Neural cell (in vitro differentiated cells): ENCODE measurements around the gene RUNX1. TPM values are rescaled to one million over a fixed set of nuclear protein-coding genes. Genes with fewer than 3 reads are reported as not detected.

ENCODE experiments used
- H2AFZ ChIP-seq: fragments of 200-600, 300-800 bp; sonication (generic), shearing (Covaris generic); 2 replicates; pipeline ENCODE4 v1.6.0; 2014; ENCODE audit warnings: low read depth, mild to moderate bottlenecking, antibody characterized with exemption, low read length, moderate library complexity
- H3F3A ChIP-seq: fragments of 200-600 bp; shearing (Covaris generic); 2 replicates; pipeline ENCODE4 v1.6.1; 2016; ENCODE audit warnings: mild to moderate bottlenecking, moderate library complexity, mixed read lengths, antibody characterized with exemption, low read length; ENCODE audit not compliant: insufficient read depth, poor library complexity, severe bottlenecking
- H3K27ac ChIP-seq: fragments of 200-600, 300-800 bp; sonication (generic), shearing (Covaris generic); 2 replicates; pipeline ENCODE4 v1.5.1; 2014; ENCODE audit warnings: mild to moderate bottlenecking, low read length, moderate library complexity
- H3K27me3 ChIP-seq: fragments of 300-800, 200-600 bp; sonication (generic), shearing (Covaris generic); 2 replicates; pipeline ENCODE4 v1.6.0; 2014; ENCODE audit warnings: mild to moderate bottlenecking, low read depth, low read length, moderate library complexity; ENCODE audit not compliant: insufficient read depth
- H3K36me3 ChIP-seq: fragments of 300-800, 200-600 bp; sonication (generic), shearing (Covaris generic); 2 replicates; pipeline ENCODE4 v1.5.1; 2014; ENCODE audit warnings: mild to moderate bottlenecking, antibody characterized with exemption, low read length, moderate library complexity; ENCODE audit not compliant: insufficient read depth
- H3K4me2 ChIP-seq: fragments of 300-800, 200-600 bp; sonication (generic), shearing (Covaris generic); 2 replicates; pipeline ENCODE4 v1.6.0; 2014; ENCODE audit warnings: mild to moderate bottlenecking, low read length
- H3K4me3 ChIP-seq: fragments of 300-800, 200-600 bp; sonication (generic), shearing (Covaris generic); 2 replicates; pipeline ENCODE4 v1.5.1; 2014; ENCODE audit warnings: mild to moderate bottlenecking, low read length, moderate library complexity
- H3K79me2 ChIP-seq: fragments of 200-600 bp; shearing (Covaris generic); replicated peaks from 2 replicates; pipeline ENCODE4 v1.6.0; 2014; ENCODE audit warnings: mild to moderate bottlenecking, low read length, moderate library complexity; ENCODE audit not compliant: insufficient read depth
- H3K9ac ChIP-seq: fragments of 300-800, 200-600 bp; sonication (generic), shearing (Covaris generic); 2 replicates; pipeline ENCODE4 v1.6.1; 2016; ENCODE audit warnings: mild to moderate bottlenecking, low read length, mixed read lengths
- H3K9me2 ChIP-seq: fragments of 200-600 bp; shearing (Covaris generic); 2 replicates; pipeline ENCODE4 v1.6.1; 2016; ENCODE audit warnings: mild to moderate bottlenecking, low read length, mixed read lengths; ENCODE audit not compliant: insufficient read depth
- H3K9me3 ChIP-seq: fragments of 200-600, 300-800 bp; sonication (generic), shearing (Covaris generic); 2 replicates; pipeline ENCODE4 v1.6.1; 2016; ENCODE audit warnings: mild to moderate bottlenecking, mixed run types, low read length, moderate library complexity, mixed read lengths
- H4K20me1 ChIP-seq: fragments of 200-600 bp; shearing (Covaris generic); 2 replicates; pipeline ENCODE4 v1.6.1; 2016; ENCODE audit warnings: mild to moderate bottlenecking, mixed run types; ENCODE audit not compliant: insufficient read depth
- CTCF ChIP-seq: fragments of 450-650 bp; IDR thresholded peaks from 2 replicates; pipeline ENCODE4 v1.5.1; 2014; ENCODE audit warnings: antibody characterized with exemption, mild to moderate bottlenecking, moderate library complexity; ENCODE audit not compliant: poor library complexity, severe bottlenecking
- EP300 ChIP-seq: fragments of 450-650 bp; conservative IDR thresholded peaks from 2 replicates; pipeline ENCODE4 v1.6.1; 2014; ENCODE audit warnings: antibody characterized with exemption, mild to moderate bottlenecking, moderate library complexity; ENCODE audit not compliant: poor library complexity, severe bottlenecking
- EZH2 ChIP-seq: fragments of 200-600, 300-800 bp; shearing (Covaris generic), sonication (generic); IDR thresholded peaks from 2 replicates; pipeline ENCODE4 v1.6.1; 2014; ENCODE audit warnings: antibody characterized with exemption, low read length, borderline replicate concordance, mild to moderate bottlenecking; ENCODE audit not compliant: insufficient read depth, poor library complexity, severe bottlenecking
- MXI1 ChIP-seq: fragments of 450-650 bp; conservative IDR thresholded peaks from 2 replicates; pipeline ENCODE4 v1.6.1; 2014; ENCODE audit warnings: antibody characterized with exemption, mild to moderate bottlenecking; ENCODE audit not compliant: poor library complexity, severe bottlenecking
- POLR2AphosphoS5 ChIP-seq: IDR thresholded peaks from 2 replicates; pipeline ENCODE4 v1.6.1; 2012
- RAD21 ChIP-seq: fragments of 450-650 bp; conservative IDR thresholded peaks from 2 replicates; pipeline ENCODE4 v1.6.1; 2014; ENCODE audit warnings: antibody characterized with exemption, mild to moderate bottlenecking, moderate library complexity
- REST ChIP-seq: IDR thresholded peaks from 2 replicates; pipeline ENCODE4 v1.6.1; 2012; ENCODE audit warnings: borderline replicate concordance
- SMC3 ChIP-seq: fragments of 450-650 bp; conservative IDR thresholded peaks from 2 replicates; pipeline ENCODE4 v1.6.1; 2014; ENCODE audit warnings: antibody characterized with exemption, mild to moderate bottlenecking, moderate library complexity; ENCODE audit not compliant: poor library complexity
- TAF1 ChIP-seq: IDR thresholded peaks from 2 replicates; pipeline ENCODE4 v1.6.1; 2012; ENCODE audit warnings: low read depth
- polyA plus RNA-seq: library from polyadenylated mRNA; depleted of rRNA; stranded (reverse); fragments of >200 nt; gene quantifications from 2 replicates; pipeline ENCODE4 v1.2.3, GENCODE V29; 2014

Gene RUNX1
- polyA plus RNA-seq, 1 donor from 2014 or later: not detected

GRCh38 chr21:34880401-34880800, 168.7 kb downstream of the RUNX1 start:
- H3K79me2 ChIP-seq: no peaks in the 10 kb centered on the region
- H3K27me3 ChIP-seq: peaks cover 27% of the 10 kb centered on the region
- no peaks in the 10 kb centered on the region for H3K9me2 ChIP-seq
- no peak overlapping the region for H3K9ac ChIP-seq
- no peaks in the 10 kb centered on the region for H3K36me3 ChIP-seq
- H4K20me1 ChIP-seq: no peaks in the 10 kb centered on the region
- TF ChIP-seq TAF1 (no peak), EP300 (no peak), RAD21 (no peak), POLR2AphosphoS5 (no peak), SMC3 (no peak), MXI1 (no peak), REST (no peak), EZH2 (no peak), CTCF (no peak)
- no peak overlapping the region for H2AFZ ChIP-seq
- H3F3A ChIP-seq: no peaks in the 10 kb centered on the region
- no peak overlapping the region for H3K4me2 ChIP-seq
- H3K4me3 ChIP-seq: no peak overlapping the region
- no peak overlapping the region for H3K27ac ChIP-seq
- H3K9me3 ChIP-seq: no peaks in the 10 kb centered on the region

GRCh38 chr21:34878940-34879339, 170.2 kb downstream of the RUNX1 start:
- Histone ChIP-seq H3K4me3 (no peak overlapping the region), H3K79me2 (no peaks in the 10 kb centered on the region)

More at GRCh38 chr21:34878940-34879339, 170.2 kb downstream of the RUNX1 start:
- H3K9me3 ChIP-seq: no peaks in the 10 kb centered on the region
- H3K27ac ChIP-seq: no peak overlapping the region
- no peaks in the 10 kb centered on the region for H3K9me2 ChIP-seq
- H4K20me1 ChIP-seq: no peaks in the 10 kb centered on the region
- H3K9ac ChIP-seq: no peak overlapping the region
- H3K27me3 ChIP-seq: peaks cover 13% of the 10 kb centered on the region
- H2AFZ ChIP-seq: no peak overlapping the region
- no peaks in the 10 kb centered on the region for H3K36me3 ChIP-seq
- H3F3A ChIP-seq: no peaks in the 10 kb centered on the region
- TF ChIP-seq EP300 (no peak), REST (no peak), RAD21 (no peak), CTCF (no peak), EZH2 (no peak), SMC3 (no peak), POLR2AphosphoS5 (no peak), TAF1 (no peak), MXI1 (no peak)
- no peak overlapping the region for H3K4me2 ChIP-seq
